ENCODE data around the gene LECT2.

DNA sequence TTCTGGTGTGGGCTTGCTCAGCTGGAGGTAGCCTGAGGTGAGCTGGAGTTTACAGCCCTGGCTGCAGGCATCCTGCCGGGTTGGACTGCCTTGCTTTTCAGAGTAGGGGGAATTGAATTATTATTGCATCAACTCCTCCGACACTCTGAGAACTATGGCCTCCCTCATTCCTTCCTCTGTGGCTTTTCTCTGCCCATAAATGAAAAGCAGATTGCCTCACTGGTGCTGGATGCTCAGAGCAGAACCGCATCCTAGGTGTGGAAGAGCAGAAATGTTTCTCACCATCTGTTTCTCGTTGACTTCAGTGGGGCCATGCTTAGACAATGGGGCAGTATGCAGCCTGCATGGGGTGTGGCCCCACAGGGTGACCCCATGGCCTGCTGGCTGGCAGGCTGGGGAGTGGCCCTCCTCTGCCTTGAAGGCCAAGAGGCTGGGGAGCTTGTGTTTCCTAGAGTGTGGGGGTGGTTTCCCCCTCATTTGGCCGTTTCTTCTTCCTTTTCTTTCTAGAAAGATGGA lies 46.7 kb upstream of the LECT2 start:
- no peak for TF ChIP-seq SUZ12 (IDR thresholded peaks at IDR 0.05; ENCODE audit: extremely low read depth, insufficient read depth, insufficient read length)
- TF ChIP-seq ZNF274 (IDR thresholded peaks at IDR 0.05; ENCODE audit: low read depth, low read length), result no peak

All from NT2/D1 (cell line).